Natural killer cell (primary cell): ENCODE measurements around the gene SLC6A13. TPM values are rescaled to one million over a fixed set of nuclear protein-coding genes. Genes with fewer than 3 reads are reported as not detected.
"Not testable (repeated sequence)": the region's sequence is repeated elsewhere in the genome, so short reads cannot be mapped to it uniquely, and the experiment has no call there.

Experiments
- ATAC-seq, 3 donors: fragments of 150-1000 bp in 2 of 3; fragments of 200-7000 bp in 1 of 3; cut with Tn5 transposase; 1 replicate in 1 of 3; 2 replicates in 2 of 3; pipeline ENCODE4 v1.10.0; 2021; ENCODE audit warnings: mild to moderate bottlenecking in 2 of 3, moderate library complexity in 2 of 3
- DNase-seq, 2 donors: peaks; one replicate each; pipeline versions ENCODE4 v3.0.0 to v3.0.0-alpha.2; 2013 to 2021; ENCODE audit warnings: mixed read lengths in 1 of 2
- H3K27ac ChIP-seq: one replicate; pipeline ENCODE4 v1.5.1; 2013; ENCODE audit warnings: mild to moderate bottlenecking, low read length
- H3K27me3 ChIP-seq: one replicate; pipeline ENCODE4 v1.6.1; 2013; ENCODE audit warnings: low read length; ENCODE audit not compliant: control insufficient read depth, insufficient read depth
- H3K36me3 ChIP-seq: one replicate; pipeline ENCODE4 v1.6.1; 2013; ENCODE audit warnings: low read length; ENCODE audit not compliant: control insufficient read depth, insufficient read depth
- H3K4me1 ChIP-seq: one replicate; pipeline ENCODE4 v1.6.1; 2013; ENCODE audit warnings: low read length; ENCODE audit not compliant: control insufficient read depth, insufficient read depth
- H3K4me3 ChIP-seq: one replicate; pipeline ENCODE4 v1.5.1; 2013; ENCODE audit warnings: low read length
- H3K9me3 ChIP-seq: one replicate; pipeline ENCODE4 v1.6.1; 2013; ENCODE audit warnings: low read length; ENCODE audit not compliant: control insufficient read depth, insufficient read depth
- H3K27ac Mint-ChIP-seq, 2 donors: one replicate each; pipeline ENCODE4 v1.8.0; 2022; ENCODE audit warnings: mild to moderate bottlenecking in 2 of 2, mixed read lengths in 2 of 2, moderate library complexity in 1 of 2
- H3K27me3 Mint-ChIP-seq, 2 donors: one replicate each; pipeline ENCODE4 v1.8.0; 2022; ENCODE audit warnings: low read depth in 2 of 2, mixed read lengths in 2 of 2
- H3K36me3 Mint-ChIP-seq: one replicate; pipeline ENCODE4 v1.8.0; 2022; ENCODE audit warnings: mixed read lengths
- H3K4me1 Mint-ChIP-seq, 2 donors: one replicate each; pipeline ENCODE4 v1.8.0; 2022; ENCODE audit warnings: mixed read lengths in 2 of 2
- H3K4me3 Mint-ChIP-seq: one replicate; pipeline ENCODE4 v1.8.0; 2022; ENCODE audit warnings: mild to moderate bottlenecking, moderate library complexity, mixed read lengths
- H3K9me3 Mint-ChIP-seq, 2 donors: one replicate each; pipeline ENCODE4 v1.8.0; 2022; ENCODE audit warnings: mixed read lengths in 2 of 2
- WGBS: methylation state at CpG from one replicate; pipeline ENCODE4 v1.1.7; 2013; ENCODE audit warnings: missing lambda C conversion rate; ENCODE audit not compliant: insufficient coverage; 5-methylcytosine and 5-hydroxymethylcytosine counted together
- intact Hi-C: fragments of 100-400 bp; cut with micrococcal nuclease; formaldehyde crosslinking; loops from one replicate; pipeline ENCODE4 v1.14.2; 2022
- total RNA-seq, 4 donors: library from RNA; stranded (reverse); fragments of 120-200 nt in 1 of 4; gene quantifications; one replicate each; pipeline versions ENCODE4 v1.2.3 to v1.2.4, GENCODE V29; 2013 to 2022
- TF ChIP-seq, protein P1 (sequence below): fragments of 200-600 bp; IDR thresholded peaks from one replicate; pipeline ENCODE4 v1.8.0; 2022; ENCODE audit warnings: antibody characterized with exemption

The SLC6A13 gene
- total RNA-seq, 3 donors from 2014 or later (not counting 1 experiment from before 2014, with no cell fraction given), result 0.79 to 2.2 TPM; not detected in 1

DNA sequence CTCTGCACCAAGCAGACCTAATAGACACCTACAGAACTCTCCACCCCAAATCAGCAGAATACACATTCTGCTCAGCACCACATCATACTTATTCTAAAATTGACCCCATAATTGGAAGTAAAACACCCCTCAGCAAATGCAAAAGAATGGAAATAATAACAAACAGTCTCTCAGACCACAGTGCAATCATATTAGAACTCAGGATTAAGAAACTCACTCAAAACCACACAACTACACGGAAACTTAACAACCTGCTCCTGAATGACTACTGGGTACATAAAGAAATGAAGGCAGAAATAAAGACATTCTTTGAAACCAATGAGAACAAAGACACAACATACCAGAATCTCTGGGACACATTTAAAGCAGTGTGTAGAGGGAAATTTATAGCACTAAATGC is 37.5 kb upstream of the SLC6A13 start:
- H3K27ac ChIP-seq, H3K27me3 Mint-ChIP-seq, H3K4me1 ChIP-seq, H3K27me3 ChIP-seq, intact Hi-C loops, ATAC-seq, H3K4me3 ChIP-seq, H3K36me3 Mint-ChIP-seq, H3K9me3 Mint-ChIP-seq, H3K9me3 ChIP-seq, DNase-seq: not testable (repeated sequence)
- Mint-ChIP-seq H3K4me1 (peaks cover 62 to 63% of the 10 kb centered on the region in 2 donors), H3K27ac (peak overlapping the region; percentile 8 to 69), H3K4me3 (peak overlapping the region; percentile 13)
- H3K36me3 ChIP-seq, result peaks cover 38% of the 10 kb centered on the region
- WGBS, result 80% methylated on average over 1 of the region's 1 CpG

DNA sequence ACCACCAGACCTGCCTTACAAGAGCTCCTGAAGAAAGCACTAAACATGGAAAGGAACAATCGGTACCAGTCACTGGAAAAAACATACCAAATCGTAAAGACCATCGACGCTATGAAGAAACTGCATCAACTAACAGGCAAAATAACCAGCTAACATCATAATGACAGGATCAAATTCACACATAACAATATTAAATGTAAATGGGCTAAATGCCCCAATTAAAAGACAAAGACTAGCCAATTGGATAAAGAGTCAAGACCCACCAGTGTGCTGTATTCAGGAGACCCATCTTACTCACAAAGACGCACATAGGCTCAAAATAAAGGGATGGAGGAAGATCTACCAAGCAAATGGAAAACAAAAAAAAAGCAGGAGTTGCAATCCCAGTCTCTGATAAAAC is 36.9 kb upstream of the SLC6A13 start:
- H3K36me3 Mint-ChIP-seq, intact Hi-C loops, H3K9me3 Mint-ChIP-seq, H3K4me3 ChIP-seq, H3K27me3 ChIP-seq, ATAC-seq, H3K27me3 Mint-ChIP-seq, DNase-seq, H3K27ac ChIP-seq, H3K4me1 ChIP-seq, H3K9me3 ChIP-seq: not testable (repeated sequence)
- Mint-ChIP-seq H3K27ac (peak overlapping the region; percentile 8 to 69), H3K4me1 (peaks cover 64 to 67% of the 10 kb centered on the region in 2 donors), H3K4me3 (peak overlapping the region; percentile 6)
- H3K36me3 ChIP-seq, result peaks cover 38% of the 10 kb centered on the region
- WGBS, result 94% methylated on average over 5 of the region's 5 CpGs

DNA sequence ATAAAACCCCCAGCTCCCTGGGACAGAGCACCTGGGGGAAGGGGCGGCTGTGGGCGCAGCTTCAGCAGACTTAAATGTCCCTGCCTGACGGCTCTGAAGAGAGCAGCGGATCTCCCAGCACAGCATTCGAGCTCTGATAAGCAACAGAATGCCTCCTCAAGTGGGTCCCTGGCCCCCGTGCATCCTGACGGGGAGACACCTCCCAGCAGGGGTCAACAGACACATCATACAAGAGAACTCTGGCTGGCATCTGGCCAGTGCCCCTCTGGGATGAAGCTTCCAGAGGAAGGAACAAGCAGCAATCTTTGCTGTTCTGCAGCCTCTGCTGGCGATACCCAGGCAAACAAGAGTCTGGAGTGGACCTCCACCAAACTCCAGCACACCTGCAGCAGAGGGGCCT is 35.4 kb upstream of the SLC6A13 start:
- ATAC-seq, H3K9me3 Mint-ChIP-seq, H3K27ac ChIP-seq, H3K27me3 Mint-ChIP-seq, H3K4me1 ChIP-seq, H3K4me3 Mint-ChIP-seq, H3K4me3 ChIP-seq, intact Hi-C loops, H3K9me3 ChIP-seq, DNase-seq, H3K27me3 ChIP-seq, H3K27ac Mint-ChIP-seq: not testable (repeated sequence)
- H3K4me1 Mint-ChIP-seq, result peaks cover 55% of the 10 kb centered on the region in 2 donors
- H3K36me3 ChIP-seq, result peaks cover 43% of the 10 kb centered on the region
- H3K36me3 Mint-ChIP-seq, result peaks cover 18% of the 10 kb centered on the region
- 99% methylated on average over 8 of the region's 8 CpGs for WGBS

DNA sequence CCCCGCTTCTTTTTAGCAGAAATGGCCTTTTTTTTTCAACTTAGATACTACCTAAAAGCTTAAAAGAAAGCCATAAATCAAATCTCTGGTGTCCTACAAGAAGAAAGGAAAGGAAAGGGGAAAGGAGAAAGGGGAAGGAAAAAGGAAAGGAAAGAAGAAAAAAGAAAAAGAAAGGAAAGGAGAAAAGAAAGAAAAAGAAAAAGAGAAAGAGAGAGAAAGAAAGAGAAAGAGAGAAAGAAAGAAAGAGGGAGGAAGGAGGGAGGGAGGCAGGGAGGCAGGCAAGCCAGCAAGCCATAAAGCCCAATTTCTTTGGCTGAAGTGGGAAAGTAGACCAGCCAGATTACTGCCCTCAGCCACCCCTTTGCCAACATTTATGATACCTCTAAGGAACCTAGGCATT is 32.5 kb upstream of the SLC6A13 start:
- intact Hi-C loops, result no loop called here
- H3K36me3 Mint-ChIP-seq, result peaks cover 35% of the 10 kb centered on the region
- H3K9me3 ChIP-seq, result no peaks in the 10 kb centered on the region
- no peaks in the 10 kb centered on the region for H3K4me1 ChIP-seq
- H3K4me3 ChIP-seq, result no peak overlapping the region
- no peak overlapping the region for H3K4me3 Mint-ChIP-seq
- H3K27ac Mint-ChIP-seq, result peak overlapping the region; percentile 8 to 51
- peaks cover 0 to 1% of the 10 kb centered on the region in 2 donors for H3K9me3 Mint-ChIP-seq
- no peak overlapping the region for H3K27ac ChIP-seq
- H3K27me3 Mint-ChIP-seq, result no peaks in the 10 kb centered on the region
- peaks cover 71% of the 10 kb centered on the region for H3K36me3 ChIP-seq
- no peak for ATAC-seq
- peaks cover 36 to 40% of the 10 kb centered on the region in 2 donors for H3K4me1 Mint-ChIP-seq
- no peaks in the 10 kb centered on the region for H3K27me3 ChIP-seq
- TF ChIP-seq, protein P1, sequence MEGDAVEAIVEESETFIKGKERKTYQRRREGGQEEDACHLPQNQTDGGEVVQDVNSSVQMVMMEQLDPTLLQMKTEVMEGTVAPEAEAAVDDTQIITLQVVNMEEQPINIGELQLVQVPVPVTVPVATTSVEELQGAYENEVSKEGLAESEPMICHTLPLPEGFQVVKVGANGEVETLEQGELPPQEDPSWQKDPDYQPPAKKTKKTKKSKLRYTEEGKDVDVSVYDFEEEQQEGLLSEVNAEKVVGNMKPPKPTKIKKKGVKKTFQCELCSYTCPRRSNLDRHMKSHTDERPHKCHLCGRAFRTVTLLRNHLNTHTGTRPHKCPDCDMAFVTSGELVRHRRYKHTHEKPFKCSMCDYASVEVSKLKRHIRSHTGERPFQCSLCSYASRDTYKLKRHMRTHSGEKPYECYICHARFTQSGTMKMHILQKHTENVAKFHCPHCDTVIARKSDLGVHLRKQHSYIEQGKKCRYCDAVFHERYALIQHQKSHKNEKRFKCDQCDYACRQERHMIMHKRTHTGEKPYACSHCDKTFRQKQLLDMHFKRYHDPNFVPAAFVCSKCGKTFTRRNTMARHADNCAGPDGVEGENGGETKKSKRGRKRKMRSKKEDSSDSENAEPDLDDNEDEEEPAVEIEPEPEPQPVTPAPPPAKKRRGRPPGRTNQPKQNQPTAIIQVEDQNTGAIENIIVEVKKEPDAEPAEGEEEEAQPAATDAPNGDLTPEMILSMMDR, result no peak
- WGBS, result no CpG with 5 or more reads among the region's 1 CpG
- DNase-seq, result no peak

DNA sequence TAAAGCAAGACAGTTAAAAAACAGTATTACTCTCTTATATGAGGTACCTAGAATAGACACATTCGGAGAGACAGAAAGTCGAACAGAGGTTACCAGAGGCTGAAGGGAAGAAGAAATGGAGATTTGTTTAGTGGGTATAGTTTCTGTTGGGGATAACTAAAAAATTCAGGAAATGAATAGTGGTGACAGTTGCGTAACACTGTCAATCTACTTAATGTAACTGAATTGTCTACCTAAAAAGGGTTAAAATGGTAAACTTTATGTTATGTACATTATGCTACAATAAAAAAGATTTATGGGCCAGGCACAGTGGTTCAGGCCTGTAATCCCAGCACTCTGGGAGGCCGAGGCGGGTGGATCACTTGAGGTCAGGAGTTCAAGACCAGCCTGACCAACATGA is 30.6 kb upstream of the SLC6A13 start:
- H3K4me3 Mint-ChIP-seq, result no peak overlapping the region
- 98% methylated on average over 5 of the region's 5 CpGs for WGBS
- Histone ChIP-seq H3K27ac (no peak overlapping the region), H3K9me3 (no peaks in the 10 kb centered on the region), H3K4me1 (no peaks in the 10 kb centered on the region), H3K36me3 (peaks cover 71% of the 10 kb centered on the region), H3K27me3 (no peaks in the 10 kb centered on the region), H3K4me3 (no peak overlapping the region)
- DNase-seq (no peak), ATAC-seq (no peak)
- peak overlapping the region; percentile 11 to 30 for H3K27ac Mint-ChIP-seq
- TF ChIP-seq, protein P1, result no peak
- H3K27me3 Mint-ChIP-seq, result no peaks in the 10 kb centered on the region
- H3K4me1 Mint-ChIP-seq, result peaks cover 18 to 30% of the 10 kb centered on the region in 2 donors
- intact Hi-C loops, result no loop called here
- H3K9me3 Mint-ChIP-seq, result no peaks in the 10 kb centered on the region
- H3K36me3 Mint-ChIP-seq, result peaks cover 35% of the 10 kb centered on the region
